Progenitor cell of endocrine pancreas (in vitro differentiated cells): ENCODE results near the gene TRAF3IP1. TPM values are rescaled to one million over a fixed set of nuclear protein-coding genes. Genes with fewer than 3 reads are reported as not detected.

Source experiments
- DNase-seq: peaks from one replicate; pipeline ENCODE4 v3.0.0; 2021; ENCODE audit warnings: low spot score; ENCODE audit not compliant: unreplicated experiment
- H3K27ac Mint-ChIP-seq: 2 replicates; pipeline ENCODE4 v1.8.0; 2021; ENCODE audit warnings: mild to moderate bottlenecking, moderate library complexity, mixed read lengths
- H3K27me3 Mint-ChIP-seq: 2 replicates; pipeline ENCODE4 v1.8.0; 2021; ENCODE audit warnings: mixed read lengths
- H3K36me3 Mint-ChIP-seq: 2 replicates; pipeline ENCODE4 v1.8.0; 2022; ENCODE audit warnings: mixed read lengths; ENCODE audit not compliant: insufficient read depth
- H3K4me1 Mint-ChIP-seq: 2 replicates; pipeline ENCODE4 v1.8.0; 2021; ENCODE audit warnings: low read depth, mixed read lengths
- H3K4me3 Mint-ChIP-seq: 2 replicates; pipeline ENCODE4 v1.8.0; 2021; ENCODE audit warnings: low read depth, mild to moderate bottlenecking, moderate library complexity, mixed read lengths
- H3K9me3 Mint-ChIP-seq: 2 replicates; pipeline ENCODE4 v1.8.0; 2021; ENCODE audit warnings: low read depth, mixed read lengths
- CTCF ChIP-seq: fragments of 200-600 bp; sonication (generic); IDR thresholded peaks from one replicate; pipeline ENCODE4 v1.5.0; 2021; ENCODE audit warnings: antibody characterized with exemption, mild to moderate bottlenecking; ENCODE audit not compliant: unreplicated experiment
- total RNA-seq: library from RNA; stranded (reverse); gene quantifications from 2 replicates; pipeline ENCODE4 v1.2.1, GENCODE V29; 2021

The TRAF3IP1 gene
- total RNA-seq, 1 donor from 2014 or later, result 27.0 TPM

GRCh38 chr2:238359403-238359802 is 39.1 kb downstream of the TRAF3IP1 start:
- Mint-ChIP-seq H3K36me3 (peaks cover 31% of the 10 kb centered on the region), H3K4me1 (peaks cover 4% of the 10 kb centered on the region), H3K4me3 (no peak overlapping the region), H3K27me3 (no peaks in the 10 kb centered on the region), H3K9me3 (no peaks in the 10 kb centered on the region), H3K27ac (no peak overlapping the region)
- TF ChIP-seq CTCF, result no peak
- no peak for DNase-seq

- no peaks in the 10 kb centered on the region for H3K9me3 Mint-ChIP-seq
- peaks cover 32% of the 10 kb centered on the region for H3K36me3 Mint-ChIP-seq
- no peak for DNase-seq
- no peak overlapping the region for H3K4me3 Mint-ChIP-seq
- no peak for TF ChIP-seq CTCF
- no peak overlapping the region for H3K27ac Mint-ChIP-seq
- peaks cover 4% of the 10 kb centered on the region for H3K4me1 Mint-ChIP-seq
- H3K27me3 Mint-ChIP-seq, result no peaks in the 10 kb centered on the region
These were observed 41.6 kb downstream of the TRAF3IP1 start for GRCh38 chr2:238361877-238362276.

- Mint-ChIP-seq H3K9me3 (no peaks in the 10 kb centered on the region), H3K36me3 (peaks cover 28% of the 10 kb centered on the region), H3K4me1 (peaks cover 2% of the 10 kb centered on the region), H3K27ac (peak overlapping the region; percentile 10), H3K27me3 (no peaks in the 10 kb centered on the region), H3K4me3 (no peak overlapping the region)
- DNase-seq, result no peak
- no peak for TF ChIP-seq CTCF
These were observed 42.3 kb downstream of the TRAF3IP1 start for GRCh38 chr2:238362626-238363025.

GRCh38 chr2:238369591-238370040 is 49.3 kb downstream of the TRAF3IP1 start:
- H3K4me3 Mint-ChIP-seq, result no peak overlapping the region

GRCh38 chr2:238370094-238370822 is 49.9 kb downstream of the TRAF3IP1 start:
- no peaks in the 10 kb centered on the region for H3K27me3 Mint-ChIP-seq
- peaks cover 19% of the 10 kb centered on the region for H3K36me3 Mint-ChIP-seq
- H3K9me3 Mint-ChIP-seq, result peaks cover 8% of the 10 kb centered on the region
- TF ChIP-seq CTCF, result no peak
- no peak overlapping the region for H3K4me3 Mint-ChIP-seq
- H3K27ac Mint-ChIP-seq, result no peak overlapping the region
- peaks cover 10% of the 10 kb centered on the region for H3K4me1 Mint-ChIP-seq
- DNase-seq, result no peak

More at GRCh38 chr2:238369591-238370040, 49.3 kb downstream of the TRAF3IP1 start:
- no peak for DNase-seq
- H3K9me3 Mint-ChIP-seq, result peaks cover 4% of the 10 kb centered on the region
- H3K36me3 Mint-ChIP-seq, result peaks cover 19% of the 10 kb centered on the region
- no peaks in the 10 kb centered on the region for H3K27me3 Mint-ChIP-seq
- H3K27ac Mint-ChIP-seq, result no peak overlapping the region
- peaks cover 4% of the 10 kb centered on the region for H3K4me1 Mint-ChIP-seq
- no peak for TF ChIP-seq CTCF
